ENCODE results near the gene PSMD12. TPM values are rescaled to one million over a fixed set of nuclear protein-coding genes. Genes with fewer than 3 reads are reported as not detected.
"Not testable (repeated sequence)": the region's sequence is repeated elsewhere in the genome, so short reads cannot be mapped to it uniquely, and the experiment has no call there.

PSMD12 gene
- total RNA-seq, 1 donor from 2014 or later = 36.4 TPM

GRCh38 chr17:67392111-67392510 lies 25.7 kb upstream of the PSMD12 start:
- no peak for DNase-seq (ENCODE audit: extremely low spot score, unreplicated experiment)
- Mint-ChIP-seq H3K36me3 (ENCODE audit: unreplicated experiment) (peaks cover 3% of the 10 kb centered on the region), H3K27ac (ENCODE audit: unreplicated experiment) (no peak overlapping the region), H3K4me1 (ENCODE audit: unreplicated experiment) (peaks cover 16% of the 10 kb centered on the region), H3K4me3 (ENCODE audit: unreplicated experiment) (no peak overlapping the region), H3K9me3 (ENCODE audit: unreplicated experiment) (no peaks in the 10 kb centered on the region), H3K27me3 (ENCODE audit: unreplicated experiment) (no peaks in the 10 kb centered on the region)
- no peak for TF ChIP-seq CTCF (IDR thresholded peaks at IDR 0.05)

- no peaks in the 10 kb centered on the region for H3K9me3 Mint-ChIP-seq (ENCODE audit: unreplicated experiment)
- DNase-seq (ENCODE audit: extremely low spot score, unreplicated experiment) = no peak
- H3K27me3 Mint-ChIP-seq (ENCODE audit: unreplicated experiment) = no peaks in the 10 kb centered on the region
- peak overlapping the region; percentile 68 for H3K27ac Mint-ChIP-seq (ENCODE audit: unreplicated experiment)
- peaks cover 16% of the 10 kb centered on the region for H3K4me1 Mint-ChIP-seq (ENCODE audit: unreplicated experiment)
- H3K4me3 Mint-ChIP-seq (ENCODE audit: unreplicated experiment) = peak overlapping the region; percentile 2
- H3K36me3 Mint-ChIP-seq (ENCODE audit: unreplicated experiment) = peaks cover 3% of the 10 kb centered on the region
- no peak for TF ChIP-seq CTCF (IDR thresholded peaks at IDR 0.05)
Observed at GRCh38 chr17:67390646-67391361, 24.4 kb upstream of the PSMD12 start.

- Mint-ChIP-seq H3K4me1 (ENCODE audit: unreplicated experiment) (peaks cover 16% of the 10 kb centered on the region), H3K27ac (ENCODE audit: unreplicated experiment) (peak overlapping the region; percentile 41), H3K9me3 (ENCODE audit: unreplicated experiment) (no peaks in the 10 kb centered on the region), H3K36me3 (ENCODE audit: unreplicated experiment) (peaks cover 3% of the 10 kb centered on the region), H3K27me3 (ENCODE audit: unreplicated experiment) (no peaks in the 10 kb centered on the region), H3K4me3 (ENCODE audit: unreplicated experiment) (no peak overlapping the region)
- DNase-seq (ENCODE audit: extremely low spot score, unreplicated experiment) = no peak
- no peak for TF ChIP-seq CTCF (IDR thresholded peaks at IDR 0.05)
Observed at GRCh38 chr17:67390006-67390645, 23.7 kb upstream of the PSMD12 start.

- Mint-ChIP-seq H3K36me3 (ENCODE audit: unreplicated experiment) (peaks cover 3% of the 10 kb centered on the region), H3K27ac (ENCODE audit: unreplicated experiment) (no peak overlapping the region), H3K4me1 (ENCODE audit: unreplicated experiment) (peaks cover 18% of the 10 kb centered on the region), H3K4me3 (ENCODE audit: unreplicated experiment) (no peak overlapping the region), H3K9me3 (ENCODE audit: unreplicated experiment) (no peaks in the 10 kb centered on the region), H3K27me3 (ENCODE audit: unreplicated experiment) (no peaks in the 10 kb centered on the region)
- TF ChIP-seq CTCF (IDR thresholded peaks at IDR 0.05) = no peak
- DNase-seq (ENCODE audit: extremely low spot score, unreplicated experiment) = no peak
Observed at GRCh38 chr17:67388986-67389385, 22.6 kb upstream of the PSMD12 start.

- not testable (repeated sequence) for H3K36me3 Mint-ChIP-seq (ENCODE audit: unreplicated experiment); H3K9me3 Mint-ChIP-seq (ENCODE audit: unreplicated experiment); H3K27ac Mint-ChIP-seq (ENCODE audit: unreplicated experiment); H3K27me3 Mint-ChIP-seq (ENCODE audit: unreplicated experiment); H3K4me3 Mint-ChIP-seq (ENCODE audit: unreplicated experiment); DNase-seq (ENCODE audit: extremely low spot score, unreplicated experiment)
- H3K4me1 Mint-ChIP-seq (ENCODE audit: unreplicated experiment) = peaks cover 21% of the 10 kb centered on the region
Observed at GRCh38 chr17:67388536-67388935, 22.2 kb upstream of the PSMD12 start.

Data from osteocyte (in vitro differentiated cells).